ENCODE results near the gene CITED1. TPM values are rescaled to one million over a fixed set of nuclear protein-coding genes. Genes with fewer than 3 reads are reported as not detected.

The CITED1 gene
- total RNA-seq, 1 donor from 2014 or later: 1.1 TPM

DNA sequence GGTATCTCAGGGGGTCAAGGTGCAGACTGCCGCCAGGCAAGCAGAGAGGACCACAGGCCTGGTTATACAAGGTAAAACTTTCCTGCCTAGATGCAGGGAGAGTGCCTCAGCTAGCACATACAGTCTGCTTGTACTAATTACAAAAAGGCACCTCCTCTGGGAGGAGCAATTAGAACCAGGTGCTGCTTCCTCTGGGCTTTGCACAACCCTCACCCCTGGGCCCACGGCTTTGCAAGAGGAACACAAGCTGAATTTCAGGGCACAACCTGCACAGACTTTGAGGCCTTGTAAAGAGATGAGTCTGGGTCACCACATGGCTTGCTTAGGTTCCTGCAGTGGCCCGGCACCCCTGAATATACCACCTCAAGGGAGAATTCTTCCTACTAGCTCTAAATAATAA lies 9.2 kb upstream of the CITED1 start:
- no peaks in the 10 kb centered on the region for H3K4me1 Mint-ChIP-seq (ENCODE audit: unreplicated experiment)
- peak; percentile 64 for DNase-seq (ENCODE audit: extremely low spot score, unreplicated experiment)
- TF ChIP-seq, protein P1, sequence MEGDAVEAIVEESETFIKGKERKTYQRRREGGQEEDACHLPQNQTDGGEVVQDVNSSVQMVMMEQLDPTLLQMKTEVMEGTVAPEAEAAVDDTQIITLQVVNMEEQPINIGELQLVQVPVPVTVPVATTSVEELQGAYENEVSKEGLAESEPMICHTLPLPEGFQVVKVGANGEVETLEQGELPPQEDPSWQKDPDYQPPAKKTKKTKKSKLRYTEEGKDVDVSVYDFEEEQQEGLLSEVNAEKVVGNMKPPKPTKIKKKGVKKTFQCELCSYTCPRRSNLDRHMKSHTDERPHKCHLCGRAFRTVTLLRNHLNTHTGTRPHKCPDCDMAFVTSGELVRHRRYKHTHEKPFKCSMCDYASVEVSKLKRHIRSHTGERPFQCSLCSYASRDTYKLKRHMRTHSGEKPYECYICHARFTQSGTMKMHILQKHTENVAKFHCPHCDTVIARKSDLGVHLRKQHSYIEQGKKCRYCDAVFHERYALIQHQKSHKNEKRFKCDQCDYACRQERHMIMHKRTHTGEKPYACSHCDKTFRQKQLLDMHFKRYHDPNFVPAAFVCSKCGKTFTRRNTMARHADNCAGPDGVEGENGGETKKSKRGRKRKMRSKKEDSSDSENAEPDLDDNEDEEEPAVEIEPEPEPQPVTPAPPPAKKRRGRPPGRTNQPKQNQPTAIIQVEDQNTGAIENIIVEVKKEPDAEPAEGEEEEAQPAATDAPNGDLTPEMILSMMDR (IDR thresholded peaks at IDR 0.05): no peak
- no peak overlapping the region for H3K27ac Mint-ChIP-seq (ENCODE audit: unreplicated experiment)
- no peaks in the 10 kb centered on the region for H3K36me3 Mint-ChIP-seq (ENCODE audit: unreplicated experiment)
- H3K9me3 Mint-ChIP-seq (ENCODE audit: unreplicated experiment): no peaks in the 10 kb centered on the region
- H3K4me3 Mint-ChIP-seq (ENCODE audit: unreplicated experiment): no peak overlapping the region
- no peaks in the 10 kb centered on the region for H3K27me3 Mint-ChIP-seq (ENCODE audit: unreplicated experiment)

DNA sequence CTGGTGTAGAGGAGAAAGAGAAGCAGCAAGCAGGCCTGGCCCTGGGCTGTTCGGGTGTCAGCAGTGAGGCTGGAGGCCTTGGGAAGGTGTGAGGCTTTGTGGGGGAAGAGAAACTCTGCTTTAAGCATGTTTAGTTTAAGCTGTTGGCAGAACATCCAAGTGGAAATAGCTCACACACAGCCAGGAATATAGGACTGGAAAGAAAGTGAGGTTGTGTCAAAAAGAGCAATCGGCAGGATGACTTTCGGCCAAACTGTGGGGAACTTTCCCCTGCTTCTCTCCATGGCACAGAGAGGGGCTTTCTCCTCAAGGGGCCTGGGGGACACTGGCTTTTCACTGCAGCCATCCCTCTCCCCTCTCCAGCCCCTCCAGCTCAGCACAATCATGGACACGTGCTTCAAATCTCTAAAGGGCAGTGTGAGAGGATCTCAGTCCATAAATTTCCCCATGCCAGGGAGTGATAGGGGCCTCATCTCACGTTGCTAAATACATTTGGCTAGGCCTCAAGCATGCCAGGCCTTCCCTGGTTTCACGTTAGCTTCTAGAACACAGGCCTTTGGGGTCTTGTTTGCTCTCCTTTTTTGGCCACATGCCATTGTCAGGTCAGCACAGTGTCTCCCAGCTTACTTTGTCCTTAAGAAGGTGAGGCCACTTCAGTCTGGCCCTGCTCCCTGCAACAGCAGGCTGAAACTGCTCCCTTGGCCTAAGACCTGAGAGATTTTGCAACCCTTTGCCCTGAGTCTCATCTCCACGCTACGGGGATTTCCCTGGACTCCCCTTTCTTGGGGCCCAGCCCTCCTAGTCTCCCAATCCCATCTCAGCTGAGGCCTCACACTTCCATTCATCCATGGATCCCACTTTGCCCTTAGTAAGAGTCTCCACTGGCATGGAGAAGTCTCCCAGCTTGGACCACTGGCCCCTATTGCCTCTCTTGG lies 8.3 kb upstream of the CITED1 start:
- TF ChIP-seq, protein P1 (IDR thresholded peaks at IDR 0.05): no peak
- H3K4me1 Mint-ChIP-seq (ENCODE audit: unreplicated experiment): no peaks in the 10 kb centered on the region
- no peaks in the 10 kb centered on the region for H3K36me3 Mint-ChIP-seq (ENCODE audit: unreplicated experiment)
- H3K9me3 Mint-ChIP-seq (ENCODE audit: unreplicated experiment): no peaks in the 10 kb centered on the region
- H3K4me3 Mint-ChIP-seq (ENCODE audit: unreplicated experiment): no peak overlapping the region
- peak overlapping the region; percentile 70 for H3K27ac Mint-ChIP-seq (ENCODE audit: unreplicated experiment)
- no peaks in the 10 kb centered on the region for H3K27me3 Mint-ChIP-seq (ENCODE audit: unreplicated experiment)
- DNase-seq (ENCODE audit: extremely low spot score, unreplicated experiment): peak; percentile 64

DNA sequence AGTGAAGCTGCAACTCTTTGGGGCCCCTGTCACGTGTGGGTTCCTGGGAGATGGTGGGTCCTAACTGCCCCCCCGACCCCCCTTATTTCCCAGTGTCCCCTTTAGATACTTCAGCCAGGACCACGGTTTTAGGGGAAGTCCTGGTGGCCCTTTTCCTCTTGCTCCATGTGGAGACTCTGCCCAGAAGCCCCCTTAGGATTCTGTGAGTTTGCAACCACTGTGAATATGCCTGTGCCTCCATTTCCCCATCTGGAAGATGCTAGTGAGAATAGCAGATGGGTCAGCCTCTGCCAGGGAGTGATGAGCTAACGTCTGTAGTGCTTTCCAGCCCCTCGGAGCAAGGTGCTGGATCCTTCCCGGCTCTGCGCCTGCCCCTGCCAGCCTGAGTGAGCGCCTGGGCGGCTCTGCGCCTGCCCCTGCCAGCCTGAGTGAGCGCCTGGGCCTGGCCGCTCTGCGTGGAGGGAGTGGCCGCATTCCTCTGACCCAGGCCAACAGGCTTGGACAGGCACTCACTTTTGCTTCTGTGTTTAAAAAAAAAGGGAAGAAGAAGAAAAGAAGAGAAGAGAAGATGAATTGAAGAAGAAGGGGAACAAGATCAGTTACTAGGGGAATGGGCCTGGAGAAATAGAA lies 6.7 kb upstream of the CITED1 start:
- TF ChIP-seq, protein P1 (IDR thresholded peaks at IDR 0.05): no peak
- Mint-ChIP-seq H3K4me3 (ENCODE audit: unreplicated experiment) (no peak overlapping the region), H3K27ac (ENCODE audit: unreplicated experiment) (no peak overlapping the region), H3K36me3 (ENCODE audit: unreplicated experiment) (no peaks in the 10 kb centered on the region), H3K9me3 (ENCODE audit: unreplicated experiment) (no peaks in the 10 kb centered on the region), H3K4me1 (ENCODE audit: unreplicated experiment) (peaks cover 10% of the 10 kb centered on the region), H3K27me3 (ENCODE audit: unreplicated experiment) (peaks cover 6% of the 10 kb centered on the region)
- peak; percentile 63 for DNase-seq (ENCODE audit: extremely low spot score, unreplicated experiment)

DNA sequence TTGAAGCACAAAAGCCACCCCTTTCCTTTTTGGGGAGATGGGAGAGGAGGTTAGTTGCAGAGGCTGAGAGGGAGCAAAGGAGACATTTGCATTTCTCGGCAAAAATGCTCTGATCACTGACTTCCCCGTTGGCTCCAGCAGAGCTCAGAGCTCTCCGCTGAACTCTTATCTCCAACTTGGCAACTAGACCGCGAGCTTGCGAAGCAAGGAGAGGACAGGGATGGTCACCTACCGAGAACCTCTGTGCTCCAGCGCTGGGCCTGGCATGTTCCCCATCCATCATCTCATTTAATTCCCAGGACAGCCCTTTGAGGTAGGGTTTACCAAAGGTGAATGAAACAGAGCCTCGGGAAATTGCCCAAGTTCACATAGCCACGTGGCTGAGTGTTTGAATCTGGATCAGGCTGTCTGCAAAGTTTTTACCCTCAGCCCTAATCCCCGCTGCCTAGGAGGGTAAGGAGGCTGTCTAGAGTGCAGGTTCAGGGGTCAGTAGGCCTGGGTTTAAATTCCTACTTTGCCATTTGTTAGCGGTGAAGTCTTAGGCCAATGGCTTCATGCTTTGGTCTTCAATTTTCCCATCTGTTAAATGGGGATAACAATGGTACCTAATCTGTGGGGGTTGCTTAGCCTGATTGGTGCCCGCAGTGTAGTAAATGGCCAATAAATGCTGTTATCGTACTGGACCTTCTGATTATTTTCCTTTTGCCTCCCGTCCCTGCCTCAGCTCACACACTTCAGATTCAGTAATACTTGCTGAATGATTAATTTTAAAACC lies 3.8 kb upstream of the CITED1 start:
- peaks cover 20% of the 10 kb centered on the region for H3K4me1 Mint-ChIP-seq (ENCODE audit: unreplicated experiment)
- H3K36me3 Mint-ChIP-seq (ENCODE audit: unreplicated experiment): no peaks in the 10 kb centered on the region
- no peak overlapping the region for H3K27ac Mint-ChIP-seq (ENCODE audit: unreplicated experiment)
- TF ChIP-seq, protein P1 (IDR thresholded peaks at IDR 0.05): no peak
- no peak for DNase-seq (ENCODE audit: extremely low spot score, unreplicated experiment)
- no peaks in the 10 kb centered on the region for H3K9me3 Mint-ChIP-seq (ENCODE audit: unreplicated experiment)
- H3K4me3 Mint-ChIP-seq (ENCODE audit: unreplicated experiment): peak overlapping the region; percentile 57
- peaks cover 11% of the 10 kb centered on the region for H3K27me3 Mint-ChIP-seq (ENCODE audit: unreplicated experiment)

Data from osteocyte (in vitro differentiated cells).